ENCODE data around the gene DIP2B.

GRCh38 chr12:50695961-50696360 is 191.2 kb downstream of the DIP2B start:
- TF ChIP-seq, protein P1, sequence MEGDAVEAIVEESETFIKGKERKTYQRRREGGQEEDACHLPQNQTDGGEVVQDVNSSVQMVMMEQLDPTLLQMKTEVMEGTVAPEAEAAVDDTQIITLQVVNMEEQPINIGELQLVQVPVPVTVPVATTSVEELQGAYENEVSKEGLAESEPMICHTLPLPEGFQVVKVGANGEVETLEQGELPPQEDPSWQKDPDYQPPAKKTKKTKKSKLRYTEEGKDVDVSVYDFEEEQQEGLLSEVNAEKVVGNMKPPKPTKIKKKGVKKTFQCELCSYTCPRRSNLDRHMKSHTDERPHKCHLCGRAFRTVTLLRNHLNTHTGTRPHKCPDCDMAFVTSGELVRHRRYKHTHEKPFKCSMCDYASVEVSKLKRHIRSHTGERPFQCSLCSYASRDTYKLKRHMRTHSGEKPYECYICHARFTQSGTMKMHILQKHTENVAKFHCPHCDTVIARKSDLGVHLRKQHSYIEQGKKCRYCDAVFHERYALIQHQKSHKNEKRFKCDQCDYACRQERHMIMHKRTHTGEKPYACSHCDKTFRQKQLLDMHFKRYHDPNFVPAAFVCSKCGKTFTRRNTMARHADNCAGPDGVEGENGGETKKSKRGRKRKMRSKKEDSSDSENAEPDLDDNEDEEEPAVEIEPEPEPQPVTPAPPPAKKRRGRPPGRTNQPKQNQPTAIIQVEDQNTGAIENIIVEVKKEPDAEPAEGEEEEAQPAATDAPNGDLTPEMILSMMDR (IDR thresholded peaks at IDR 0.05) = no peak
- TF ChIP-seq EZH2 (IDR thresholded peaks at IDR 0.05) (no peak), EZH2phosphoT487 (IDR thresholded peaks at IDR 0.05) (no peak)

All from neural progenitor cell (in vitro differentiated cells).